HepG2 (cell line): ENCODE results near the gene PDLIM7. TPM values are rescaled to one million over a fixed set of nuclear protein-coding genes. Genes with fewer than 3 reads are reported as not detected.

Experiments
- CBX5 ChIP-seq: sonication (generic); formaldehyde crosslinking; IDR thresholded peaks from 2 replicates; pipeline ENCODE4 v1.4.0; 2020; ENCODE audit warnings: missing genetic modification reagents, borderline replicate concordance
- CENPT ChIP-seq: sonication (generic); formaldehyde crosslinking; IDR thresholded peaks from 2 replicates; pipeline ENCODE4 v1.8.0; 2022; ENCODE audit warnings: low read depth, mild to moderate bottlenecking, moderate library complexity, missing genetic modification reagents
- FOXC1 ChIP-seq: sonication (generic); formaldehyde crosslinking; IDR thresholded peaks from 2 replicates; pipeline ENCODE4 v1.8.0; 2022; ENCODE audit warnings: mild to moderate bottlenecking, missing genetic modification reagents, borderline replicate concordance
- HNRNPK ChIP-seq: fragments of 200-400 bp; formaldehyde crosslinking; IDR thresholded peaks from 2 replicates; pipeline ENCODE4 v1.6.1; 2018; ENCODE audit warnings: low read length, low read depth, moderate library complexity, mild to moderate bottlenecking; ENCODE audit not compliant: poor library complexity, severe bottlenecking
- KDM2A ChIP-seq: sonication (generic); formaldehyde crosslinking; IDR thresholded peaks from 2 replicates; pipeline ENCODE4 v1.4.0; 2020; ENCODE audit warnings: low read depth, missing genetic modification reagents, borderline replicate concordance
- MIXL1 ChIP-seq: IDR thresholded peaks from 2 replicates; pipeline ENCODE4 v1.6.1; 2016
- NFYC ChIP-seq: IDR thresholded peaks from 2 replicates; pipeline ENCODE4 v1.6.1; 2016; ENCODE audit warnings: missing genetic modification reagents, missing compliant biosample characterization
- RFX5 ChIP-seq: IDR thresholded peaks from 2 replicates; pipeline ENCODE4 v1.6.1; 2011; ENCODE audit warnings: low read depth, low read length, improper control_type of control experiment
- SAFB2 ChIP-seq: sonication (generic); formaldehyde crosslinking; IDR thresholded peaks from 2 replicates; pipeline ENCODE4 v1.5.1; 2020; ENCODE audit warnings: missing genetic modification reagents, low read depth, mild to moderate bottlenecking, borderline replicate concordance
- ZNF232 ChIP-seq: sonication (generic); formaldehyde crosslinking; IDR thresholded peaks from 2 replicates; pipeline ENCODE4 v1.4.0; 2020; ENCODE audit warnings: missing genetic modification reagents, borderline replicate concordance
- ZNF34 ChIP-seq: sonication (generic); formaldehyde crosslinking; IDR thresholded peaks from 2 replicates; pipeline ENCODE4 v1.4.0; 2020; ENCODE audit warnings: mild to moderate bottlenecking, missing genetic modification reagents, borderline replicate concordance
- ZNF484 ChIP-seq: sonication (generic); formaldehyde crosslinking; IDR thresholded peaks from 2 replicates; pipeline ENCODE4 v1.5.1; 2020; ENCODE audit warnings: mild to moderate bottlenecking, low read depth, missing genetic modification reagents, borderline replicate concordance
- ZNF720 ChIP-seq: sonication (generic); formaldehyde crosslinking; IDR thresholded peaks from 2 replicates; pipeline ENCODE4 v1.4.0; 2020; ENCODE audit warnings: missing genetic modification reagents
- ZNF75D ChIP-seq: sonication (generic); formaldehyde crosslinking; IDR thresholded peaks from 2 replicates; pipeline ENCODE4 v1.8.1; 2023; ENCODE audit warnings: missing genetic modification reagents, mild to moderate bottlenecking, borderline replicate concordance
- polyA plus RNA-seq, 8 experiments: library from polyadenylated mRNA; depleted of rRNA in 3 of 8; stranded (reverse) in 7 of 8; unstranded in 1 of 8; fragments of >200 nt; fragmentation: Illumina TruSeq in 4 of 8; extraction: Trizol in 4 of 8; gene quantifications; 2 replicates each; pipeline versions ENCODE4 v1.2.1 to v1.2.3, GENCODE V29; 2011 to 2016; ENCODE audit warnings: low read depth in 4 of 8, missing spikeins in 1 of 8, mixed read lengths in 1 of 8; ENCODE audit not compliant: insufficient read depth in 1 of 8
- total RNA-seq, 5 experiments: library from RNA; depleted of rRNA; stranded (reverse); fragments of >200 nt; fragmentation: Illumina TruSeq; extraction: Trizol; gene quantifications; 2 replicates each; pipeline ENCODE4 v1.2.3, GENCODE V29; 2016; ENCODE audit warnings: low read depth in 1 of 5
- TF ChIP-seq, protein P1 (sequence below): IDR thresholded peaks from 2 replicates; pipeline ENCODE4 v1.6.1; 2018; ENCODE audit warnings: missing genetic modification reagents
- TF ChIP-seq, protein P2 (sequence below): sonication (generic); formaldehyde crosslinking; IDR thresholded peaks from 2 replicates; pipeline ENCODE4 v1.4.0; 2020; ENCODE audit warnings: low read depth, mild to moderate bottlenecking, missing genetic modification reagents
- TF ChIP-seq, protein P3 (sequence below): sonication (generic); formaldehyde crosslinking; IDR thresholded peaks from 2 replicates; pipeline ENCODE4 v1.9.0; 2022; ENCODE audit warnings: low read depth, missing genetic modification reagents
- TF ChIP-seq, protein P4 (sequence below): sonication (generic); formaldehyde crosslinking; IDR thresholded peaks from 2 replicates; pipeline ENCODE4 v1.4.0; 2020; ENCODE audit warnings: missing genetic modification reagents
- TF ChIP-seq, protein P5 (sequence below): sonication (generic); formaldehyde crosslinking; IDR thresholded peaks from 2 replicates; pipeline ENCODE4 v1.4.0; 2020; ENCODE audit warnings: missing genetic modification reagents

The PDLIM7 gene
- total and polyA plus RNA-seq, 2 of the 13 experiments (the other 11 are each of a cell fraction or from before 2014, with no cell fraction given): 21.1 to 31.3 TPM

DNA sequence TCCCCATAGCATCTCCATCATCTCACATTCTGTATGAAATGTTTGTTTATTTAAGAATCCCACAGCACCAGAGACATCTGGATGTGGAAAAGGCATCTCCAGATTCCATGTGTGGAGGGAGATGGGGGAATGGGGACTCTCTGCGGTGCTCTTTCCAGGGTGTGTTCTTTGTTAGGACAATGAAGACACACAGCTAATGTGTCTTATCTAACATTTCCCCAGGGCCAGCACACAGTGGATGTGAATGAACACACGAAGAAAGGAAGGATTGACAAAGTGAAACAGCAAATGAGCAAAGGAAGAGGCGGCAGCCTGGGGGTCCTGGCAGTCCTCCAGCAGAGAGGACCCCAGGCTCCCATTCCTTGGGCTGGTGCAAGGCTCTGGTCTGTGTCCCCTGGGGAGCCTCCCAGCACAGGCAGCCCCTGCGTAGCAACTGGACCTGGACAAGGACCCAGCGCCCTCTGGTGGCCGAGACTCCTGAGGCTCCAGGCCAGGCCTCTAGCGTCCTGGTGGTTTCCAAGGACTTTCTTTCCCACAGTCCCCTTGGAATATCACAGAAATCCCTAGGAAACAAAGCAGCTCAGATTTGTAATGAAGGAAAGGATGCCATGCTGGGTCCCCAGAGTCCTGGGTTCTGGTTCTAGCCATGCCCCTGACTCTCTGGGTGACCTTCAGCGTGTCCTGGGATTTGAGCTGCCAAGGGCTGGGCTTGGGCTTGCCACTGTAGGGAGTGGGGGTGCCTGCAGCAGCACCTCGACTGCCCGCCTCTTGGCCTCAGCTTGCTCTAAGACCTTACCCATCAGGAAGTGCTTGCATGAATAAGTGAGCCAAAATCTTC, 3.5 kb upstream of the PDLIM7 start (continued):
- TF ChIP-seq, protein P1, sequence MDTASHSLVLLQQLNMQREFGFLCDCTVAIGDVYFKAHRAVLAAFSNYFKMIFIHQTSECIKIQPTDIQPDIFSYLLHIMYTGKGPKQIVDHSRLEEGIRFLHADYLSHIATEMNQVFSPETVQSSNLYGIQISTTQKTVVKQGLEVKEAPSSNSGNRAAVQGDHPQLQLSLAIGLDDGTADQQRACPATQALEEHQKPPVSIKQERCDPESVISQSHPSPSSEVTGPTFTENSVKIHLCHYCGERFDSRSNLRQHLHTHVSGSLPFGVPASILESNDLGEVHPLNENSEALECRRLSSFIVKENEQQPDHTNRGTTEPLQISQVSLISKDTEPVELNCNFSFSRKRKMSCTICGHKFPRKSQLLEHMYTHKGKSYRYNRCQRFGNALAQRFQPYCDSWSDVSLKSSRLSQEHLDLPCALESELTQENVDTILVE (CRISPR knock-in tag): no peak
- TF ChIP-seq ZNF232 (no peak), FOXC1 (no peak), ZNF484 (no peak), ZNF75D (CRISPR knock-in tag) (no peak), SAFB2 (no peak), HNRNPK (no peak), CBX5 (CRISPR knock-in tag) (no peak), RFX5 (peak; percentile 34; the same call in 1 of the 2 replicates), ZNF34 (CRISPR knock-in tag) (no peak), MIXL1 (no peak), NFYC (CRISPR knock-in tag) (no peak), KDM2A (CRISPR knock-in tag) (peak; percentile 69; the same call in 1 of the 2 replicates), CENPT (CRISPR knock-in tag) (no peak), ZNF720 (CRISPR knock-in tag) (no peak)
- TF ChIP-seq, protein P2, sequence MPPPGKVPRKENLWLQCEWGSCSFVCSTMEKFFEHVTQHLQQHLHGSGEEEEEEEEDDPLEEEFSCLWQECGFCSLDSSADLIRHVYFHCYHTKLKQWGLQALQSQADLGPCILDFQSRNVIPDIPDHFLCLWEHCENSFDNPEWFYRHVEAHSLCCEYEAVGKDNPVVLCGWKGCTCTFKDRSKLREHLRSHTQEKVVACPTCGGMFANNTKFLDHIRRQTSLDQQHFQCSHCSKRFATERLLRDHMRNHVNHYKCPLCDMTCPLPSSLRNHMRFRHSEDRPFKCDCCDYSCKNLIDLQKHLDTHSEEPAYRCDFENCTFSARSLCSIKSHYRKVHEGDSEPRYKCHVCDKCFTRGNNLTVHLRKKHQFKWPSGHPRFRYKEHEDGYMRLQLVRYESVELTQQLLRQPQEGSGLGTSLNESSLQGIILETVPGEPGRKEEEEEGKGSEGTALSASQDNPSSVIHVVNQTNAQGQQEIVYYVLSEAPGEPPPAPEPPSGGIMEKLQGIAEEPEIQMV (CRISPR knock-in tag): no peak
- TF ChIP-seq, protein P3, sequence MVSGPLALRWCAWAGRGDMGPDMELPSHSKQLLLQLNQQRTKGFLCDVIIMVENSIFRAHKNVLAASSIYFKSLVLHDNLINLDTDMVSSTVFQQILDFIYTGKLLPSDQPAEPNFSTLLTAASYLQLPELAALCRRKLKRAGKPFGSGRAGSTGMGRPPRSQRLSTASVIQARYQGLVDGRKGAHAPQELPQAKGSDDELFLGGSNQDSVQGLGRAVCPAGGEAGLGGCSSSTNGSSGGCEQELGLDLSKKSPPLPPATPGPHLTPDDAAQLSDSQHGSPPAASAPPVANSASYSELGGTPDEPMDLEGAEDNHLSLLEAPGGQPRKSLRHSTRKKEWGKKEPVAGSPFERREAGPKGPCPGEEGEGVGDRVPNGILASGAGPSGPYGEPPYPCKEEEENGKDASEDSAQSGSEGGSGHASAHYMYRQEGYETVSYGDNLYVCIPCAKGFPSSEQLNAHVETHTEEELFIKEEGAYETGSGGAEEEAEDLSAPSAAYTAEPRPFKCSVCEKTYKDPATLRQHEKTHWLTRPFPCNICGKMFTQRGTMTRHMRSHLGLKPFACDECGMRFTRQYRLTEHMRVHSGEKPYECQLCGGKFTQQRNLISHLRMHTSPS (CRISPR knock-in tag): no peak
- TF ChIP-seq, protein P4, sequence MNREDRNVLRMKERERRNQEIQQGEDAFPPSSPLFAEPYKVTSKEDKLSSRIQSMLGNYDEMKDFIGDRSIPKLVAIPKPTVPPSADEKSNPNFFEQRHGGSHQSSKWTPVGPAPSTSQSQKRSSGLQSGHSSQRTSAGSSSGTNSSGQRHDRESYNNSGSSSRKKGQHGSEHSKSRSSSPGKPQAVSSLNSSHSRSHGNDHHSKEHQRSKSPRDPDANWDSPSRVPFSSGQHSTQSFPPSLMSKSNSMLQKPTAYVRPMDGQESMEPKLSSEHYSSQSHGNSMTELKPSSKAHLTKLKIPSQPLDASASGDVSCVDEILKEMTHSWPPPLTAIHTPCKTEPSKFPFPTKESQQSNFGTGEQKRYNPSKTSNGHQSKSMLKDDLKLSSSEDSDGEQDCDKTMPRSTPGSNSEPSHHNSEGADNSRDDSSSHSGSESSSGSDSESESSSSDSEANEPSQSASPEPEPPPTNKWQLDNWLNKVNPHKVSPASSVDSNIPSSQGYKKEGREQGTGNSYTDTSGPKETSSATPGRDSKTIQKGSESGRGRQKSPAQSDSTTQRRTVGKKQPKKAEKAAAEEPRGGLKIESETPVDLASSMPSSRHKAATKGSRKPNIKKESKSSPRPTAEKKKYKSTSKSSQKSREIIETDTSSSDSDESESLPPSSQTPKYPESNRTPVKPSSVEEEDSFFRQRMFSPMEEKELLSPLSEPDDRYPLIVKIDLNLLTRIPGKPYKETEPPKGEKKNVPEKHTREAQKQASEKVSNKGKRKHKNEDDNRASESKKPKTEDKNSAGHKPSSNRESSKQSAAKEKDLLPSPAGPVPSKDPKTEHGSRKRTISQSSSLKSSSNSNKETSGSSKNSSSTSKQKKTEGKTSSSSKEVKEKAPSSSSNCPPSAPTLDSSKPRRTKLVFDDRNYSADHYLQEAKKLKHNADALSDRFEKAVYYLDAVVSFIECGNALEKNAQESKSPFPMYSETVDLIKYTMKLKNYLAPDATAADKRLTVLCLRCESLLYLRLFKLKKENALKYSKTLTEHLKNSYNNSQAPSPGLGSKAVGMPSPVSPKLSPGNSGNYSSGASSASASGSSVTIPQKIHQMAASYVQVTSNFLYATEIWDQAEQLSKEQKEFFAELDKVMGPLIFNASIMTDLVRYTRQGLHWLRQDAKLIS (CRISPR knock-in tag): no peak
- TF ChIP-seq, protein P5, sequence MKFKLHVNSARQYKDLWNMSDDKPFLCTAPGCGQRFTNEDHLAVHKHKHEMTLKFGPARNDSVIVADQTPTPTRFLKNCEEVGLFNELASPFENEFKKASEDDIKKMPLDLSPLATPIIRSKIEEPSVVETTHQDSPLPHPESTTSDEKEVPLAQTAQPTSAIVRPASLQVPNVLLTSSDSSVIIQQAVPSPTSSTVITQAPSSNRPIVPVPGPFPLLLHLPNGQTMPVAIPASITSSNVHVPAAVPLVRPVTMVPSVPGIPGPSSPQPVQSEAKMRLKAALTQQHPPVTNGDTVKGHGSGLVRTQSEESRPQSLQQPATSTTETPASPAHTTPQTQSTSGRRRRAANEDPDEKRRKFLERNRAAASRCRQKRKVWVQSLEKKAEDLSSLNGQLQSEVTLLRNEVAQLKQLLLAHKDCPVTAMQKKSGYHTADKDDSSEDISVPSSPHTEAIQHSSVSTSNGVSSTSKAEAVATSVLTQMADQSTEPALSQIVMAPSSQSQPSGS: 0 out of 2 replicates have a peak, but pooled peaks have one; percentile 17
